GF-D8 (cell line): ENCODE measurements around the gene PEX7.
"Not testable (repeated sequence)": the region's sequence is repeated elsewhere in the genome, so short reads cannot be mapped to it uniquely, and the experiment has no call there.

Experiments
- DNase-seq: peaks from one replicate; lab custom pipeline; 2025; lab: John Stamatoyannopoulos, UW

Gene PEX7, protein sequence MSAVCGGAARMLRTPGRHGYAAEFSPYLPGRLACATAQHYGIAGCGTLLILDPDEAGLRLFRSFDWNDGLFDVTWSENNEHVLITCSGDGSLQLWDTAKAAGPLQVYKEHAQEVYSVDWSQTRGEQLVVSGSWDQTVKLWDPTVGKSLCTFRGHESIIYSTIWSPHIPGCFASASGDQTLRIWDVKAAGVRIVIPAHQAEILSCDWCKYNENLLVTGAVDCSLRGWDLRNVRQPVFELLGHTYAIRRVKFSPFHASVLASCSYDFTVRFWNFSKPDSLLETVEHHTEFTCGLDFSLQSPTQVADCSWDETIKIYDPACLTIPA

DNA sequence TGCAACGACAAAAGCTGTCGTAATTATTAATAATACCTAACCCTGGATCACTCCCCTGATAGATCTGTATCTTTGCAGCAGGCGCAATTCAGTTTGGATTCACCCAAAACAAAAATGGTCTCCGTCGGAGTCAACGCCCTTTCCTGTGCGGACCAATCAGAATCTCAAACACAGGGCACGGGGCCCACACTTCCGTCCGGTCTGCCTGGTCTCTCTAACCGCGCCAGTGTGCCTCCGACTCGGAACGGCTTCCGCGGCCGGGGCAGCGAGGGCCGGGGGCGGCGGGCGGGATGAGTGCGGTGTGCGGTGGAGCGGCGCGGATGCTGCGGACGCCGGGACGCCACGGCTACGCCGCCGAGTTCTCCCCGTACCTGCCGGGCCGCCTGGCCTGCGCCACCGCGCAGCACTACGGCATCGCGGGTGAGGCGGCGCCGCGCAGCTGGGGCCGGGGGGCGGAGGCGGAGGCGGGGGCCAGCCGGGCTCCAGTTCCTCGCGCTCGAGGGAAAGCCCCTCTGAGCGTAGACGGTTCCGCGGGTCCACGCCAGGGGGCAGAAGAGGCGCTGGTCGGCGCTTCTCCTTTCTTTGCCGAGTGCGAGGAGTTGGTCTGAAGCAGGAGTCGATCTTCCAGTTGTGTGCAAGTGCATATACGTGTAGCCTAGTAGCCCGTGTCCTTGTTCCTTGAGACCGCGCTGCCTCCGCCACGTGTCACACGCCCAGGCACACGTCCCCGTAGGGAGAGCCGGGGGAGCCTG is at the start of gene PEX7:
Gene PEX7 (plus strand): TSS at position 217 of the 752 bp plus-strand sequence. CDS start 74 bp downstream, at position 291.
- DNase-seq: peak; percentile 63

DNA sequence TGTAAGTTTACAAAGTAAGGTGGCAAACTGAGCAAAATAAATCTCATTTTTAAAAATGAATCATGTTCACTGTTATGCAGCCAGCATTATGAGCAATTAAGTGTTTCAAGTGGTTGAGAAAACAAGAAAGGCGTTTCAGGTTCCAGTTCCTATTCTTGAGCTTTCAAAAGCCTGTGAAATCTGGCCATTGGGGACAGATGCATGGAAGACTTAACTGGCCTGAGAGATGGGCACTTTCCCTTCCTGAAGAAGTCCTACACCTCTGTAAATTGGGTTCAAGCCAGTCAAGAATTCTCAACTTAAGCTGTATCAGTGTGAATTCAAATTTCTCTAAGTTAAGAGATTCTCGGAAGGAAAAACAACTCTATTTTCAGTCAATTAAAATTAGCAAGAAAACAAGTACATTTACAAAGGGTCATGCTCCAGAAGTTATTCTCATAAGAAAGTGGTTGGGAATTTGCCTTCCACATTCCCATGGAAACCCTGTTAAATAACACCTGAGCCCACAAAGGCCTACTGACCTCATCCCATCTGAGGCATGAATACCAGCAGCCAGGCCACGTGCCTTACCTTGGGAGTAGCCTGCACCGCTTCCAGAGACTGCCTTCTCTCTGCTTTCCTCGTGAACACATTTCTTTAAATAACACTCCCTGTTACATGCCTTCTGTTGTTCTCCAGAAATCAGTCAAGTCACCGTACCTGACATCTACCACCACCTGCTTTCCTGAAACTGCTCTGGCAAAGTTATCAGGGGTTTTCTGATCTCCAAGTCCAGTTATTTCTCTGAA is 49.5 kb upstream of the PEX7 start:
- DNase-seq: no peak

DNA sequence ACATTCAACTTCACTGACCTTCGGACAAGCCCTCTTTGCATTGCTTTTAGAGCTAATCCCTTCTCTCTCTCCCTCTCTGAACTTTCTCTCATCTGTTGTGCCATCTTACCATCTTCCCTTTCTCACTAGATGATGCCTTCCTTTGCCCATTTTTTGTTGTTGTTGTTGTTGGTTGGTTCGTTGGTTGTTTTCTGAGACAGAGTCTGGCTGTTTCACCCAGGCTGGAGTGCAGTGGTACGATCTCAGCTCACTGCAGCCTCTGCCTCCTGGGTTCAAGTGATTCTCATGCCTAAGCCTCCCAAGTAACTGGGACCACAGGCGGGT is 49.0 kb upstream of the PEX7 start:
- DNase-seq: no peak

DNA sequence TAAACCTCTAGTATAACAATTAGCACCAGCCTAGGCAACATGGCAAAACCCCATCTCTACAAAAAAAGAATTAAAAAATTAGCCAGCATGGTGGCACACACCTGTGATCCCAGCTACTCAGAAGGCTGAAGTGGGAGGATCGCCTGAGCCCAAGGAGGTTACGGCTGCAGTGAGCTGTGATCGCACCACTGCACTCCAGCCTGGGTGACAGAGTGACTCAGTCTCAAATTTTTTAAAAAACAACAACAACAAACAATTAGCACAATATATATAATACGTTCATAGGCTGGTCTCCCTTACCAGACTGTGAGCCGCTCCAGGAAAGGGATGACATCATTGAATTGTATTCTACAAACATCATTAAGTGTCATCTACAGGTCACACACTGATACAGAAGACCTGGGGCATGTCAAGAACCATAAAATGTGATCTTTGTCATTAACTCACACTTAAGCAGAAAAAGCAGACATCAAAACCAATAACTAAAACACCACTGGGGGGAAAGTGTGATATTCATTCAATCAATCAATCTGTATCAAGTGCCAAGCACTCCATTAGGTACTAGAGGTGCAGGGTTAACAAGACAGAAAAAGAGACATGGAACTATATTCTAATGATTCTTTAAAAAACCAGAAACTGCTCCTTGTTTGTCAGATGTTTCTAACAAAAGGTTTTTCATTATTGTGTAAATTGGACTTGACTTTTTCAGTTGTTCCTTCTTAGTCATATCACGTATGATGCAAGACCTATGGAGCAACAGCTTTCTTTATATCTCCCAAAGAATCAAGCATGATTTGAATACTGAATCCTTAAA is 48.0 kb upstream of the PEX7 start:
- peak; percentile 76 for DNase-seq

DNA sequence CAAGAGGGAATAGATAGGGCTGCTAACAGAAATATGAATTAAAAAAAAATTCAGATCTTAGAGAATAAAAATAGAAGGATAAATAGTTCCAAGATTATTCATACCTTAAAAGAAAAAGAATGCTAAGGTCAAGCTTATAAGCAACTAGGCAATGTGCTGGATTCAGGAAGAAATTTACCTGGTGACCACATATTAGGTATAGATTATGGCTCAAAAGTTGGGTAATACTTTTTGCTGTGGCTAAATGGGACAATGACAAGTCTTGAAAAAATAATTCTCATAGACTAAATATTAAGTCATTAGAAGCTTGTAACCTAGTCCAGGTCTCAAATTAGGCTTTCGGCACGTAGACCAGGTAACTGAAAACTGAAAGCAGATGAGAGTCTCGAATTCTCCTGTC is 47.3 kb upstream of the PEX7 start:
- DNase-seq: no peak

DNA sequence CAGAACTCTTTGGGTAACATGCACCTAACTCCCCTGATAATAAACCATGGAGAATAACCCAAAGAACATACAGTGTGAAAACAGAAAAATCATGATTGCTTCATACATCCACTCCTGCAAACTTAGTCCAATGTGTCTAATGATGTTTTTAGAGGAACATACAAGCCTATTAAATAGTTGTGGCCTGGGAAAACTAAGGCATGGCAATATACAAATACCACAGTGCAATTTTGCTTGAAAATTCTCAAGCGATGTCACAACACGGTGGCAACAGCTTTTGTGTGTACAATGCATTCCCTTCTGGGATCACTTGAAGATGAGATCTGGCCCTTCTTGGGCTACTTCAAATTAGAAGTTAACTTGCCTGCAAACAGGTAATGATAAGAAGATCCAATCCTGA is 46.8 kb upstream of the PEX7 start:
- DNase-seq: peak; percentile 30

DNA sequence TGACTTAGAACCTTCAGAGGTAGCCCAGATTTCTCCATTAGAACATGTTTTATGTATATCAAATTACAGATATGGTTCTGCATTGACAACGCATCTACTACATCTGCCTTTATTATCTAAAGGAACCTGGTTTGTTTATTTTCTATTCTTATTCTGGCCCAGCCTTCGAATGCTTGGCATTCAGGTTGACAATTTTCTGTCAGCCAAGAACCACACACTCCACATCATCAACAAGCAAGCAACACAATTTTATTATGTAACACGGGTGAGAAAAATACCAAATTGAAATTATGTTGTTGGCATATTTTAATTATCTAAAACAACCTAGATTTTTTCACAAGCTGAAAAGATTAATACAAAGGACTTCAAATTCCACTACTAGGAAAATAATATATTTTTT is 44.7 kb upstream of the PEX7 start:
- DNase-seq: no peak

DNA sequence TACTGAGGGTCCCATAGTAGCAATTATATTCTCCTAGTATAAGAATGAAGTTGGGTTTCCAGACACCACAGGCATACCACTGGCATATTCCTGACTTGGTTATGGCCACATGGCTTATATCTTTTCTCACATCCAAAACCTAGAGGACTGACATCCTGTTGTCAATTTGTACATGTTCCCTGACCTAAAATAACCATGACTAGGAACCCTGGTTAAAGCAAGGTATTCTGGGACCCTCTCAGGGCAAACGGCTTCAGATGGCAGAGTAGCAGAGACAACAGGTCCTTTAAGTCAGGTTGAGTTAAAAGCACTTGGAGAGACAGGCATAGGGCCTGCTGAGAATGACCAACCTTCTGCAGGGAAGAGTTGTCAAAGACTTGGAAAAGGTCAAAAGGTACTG is 42.7 kb upstream of the PEX7 start:
- no peak for DNase-seq

DNA sequence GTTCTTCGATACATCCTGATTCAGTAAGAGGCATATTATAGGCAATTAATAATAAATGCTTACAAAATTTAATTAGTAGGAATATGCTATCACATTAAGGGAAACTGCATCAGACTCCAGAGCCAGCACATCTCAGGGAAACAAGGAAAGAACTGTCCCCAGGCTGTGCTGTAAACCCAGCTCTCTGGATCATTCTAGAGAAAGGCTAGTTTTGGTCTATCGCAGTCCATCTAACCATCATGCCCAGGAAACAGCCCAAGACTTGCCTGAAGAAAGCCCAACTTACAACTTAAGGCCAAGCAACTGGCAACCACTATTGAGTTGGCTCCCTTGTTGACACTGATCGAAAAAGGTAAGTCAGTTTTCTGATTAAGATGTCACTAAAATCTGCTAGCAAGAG is 41.4 kb upstream of the PEX7 start:
- no peak for DNase-seq

DNA sequence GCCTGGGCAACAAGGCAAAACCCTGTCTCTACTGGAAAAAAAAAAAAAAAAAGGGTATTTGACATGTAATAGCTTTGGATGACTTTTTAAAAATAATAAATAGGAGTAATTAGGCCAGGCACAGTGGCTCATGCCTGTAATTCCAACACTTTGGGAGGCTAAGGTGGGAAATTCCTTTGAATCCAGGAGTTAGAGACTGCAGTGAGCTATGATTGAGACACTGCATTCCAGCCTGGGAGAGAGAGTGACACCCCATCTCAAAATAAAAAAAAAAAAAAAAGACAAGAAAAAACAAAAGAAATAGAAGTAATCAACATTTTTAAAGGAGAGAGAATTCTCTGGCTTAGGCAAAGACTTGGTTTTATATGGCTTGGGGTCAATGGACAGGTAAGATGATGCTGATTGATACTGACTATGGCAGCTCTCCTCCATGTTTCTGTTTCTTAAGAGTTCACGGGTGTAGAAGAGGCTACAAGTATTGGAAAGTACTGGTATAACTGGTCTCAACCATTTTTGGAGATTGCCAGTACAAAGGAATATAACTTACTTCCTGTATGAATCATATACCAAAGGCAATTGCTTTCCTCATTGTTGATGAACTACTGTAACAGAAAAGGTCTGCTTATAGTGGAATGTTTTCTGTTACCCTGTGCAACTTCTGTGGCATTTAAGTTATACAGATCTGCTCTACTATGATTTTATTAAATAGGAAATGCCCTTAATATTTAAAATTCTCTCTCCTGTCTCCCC is 40.2 kb upstream of the PEX7 start:
- DNase-seq: peak; percentile 47

DNA sequence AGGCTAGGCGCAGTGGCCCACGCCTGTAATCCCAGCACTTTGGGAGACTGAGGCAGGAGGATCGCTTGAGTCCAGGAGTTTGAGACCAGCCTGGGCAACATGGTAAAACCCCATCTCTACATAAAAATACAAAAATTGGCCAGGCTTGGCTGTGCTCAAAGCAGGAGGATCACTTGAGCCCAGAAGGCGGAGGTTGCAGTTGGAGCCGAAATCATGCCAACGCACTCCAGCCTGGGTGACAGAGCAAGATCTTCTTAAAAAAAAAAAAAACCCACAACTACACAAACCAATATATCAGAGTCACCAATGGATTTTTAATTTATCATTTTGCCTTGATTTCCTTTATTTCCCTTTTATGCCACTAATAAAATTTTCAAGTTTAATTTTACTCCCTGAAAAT is 39.4 kb upstream of the PEX7 start:
- no peak for DNase-seq

DNA sequence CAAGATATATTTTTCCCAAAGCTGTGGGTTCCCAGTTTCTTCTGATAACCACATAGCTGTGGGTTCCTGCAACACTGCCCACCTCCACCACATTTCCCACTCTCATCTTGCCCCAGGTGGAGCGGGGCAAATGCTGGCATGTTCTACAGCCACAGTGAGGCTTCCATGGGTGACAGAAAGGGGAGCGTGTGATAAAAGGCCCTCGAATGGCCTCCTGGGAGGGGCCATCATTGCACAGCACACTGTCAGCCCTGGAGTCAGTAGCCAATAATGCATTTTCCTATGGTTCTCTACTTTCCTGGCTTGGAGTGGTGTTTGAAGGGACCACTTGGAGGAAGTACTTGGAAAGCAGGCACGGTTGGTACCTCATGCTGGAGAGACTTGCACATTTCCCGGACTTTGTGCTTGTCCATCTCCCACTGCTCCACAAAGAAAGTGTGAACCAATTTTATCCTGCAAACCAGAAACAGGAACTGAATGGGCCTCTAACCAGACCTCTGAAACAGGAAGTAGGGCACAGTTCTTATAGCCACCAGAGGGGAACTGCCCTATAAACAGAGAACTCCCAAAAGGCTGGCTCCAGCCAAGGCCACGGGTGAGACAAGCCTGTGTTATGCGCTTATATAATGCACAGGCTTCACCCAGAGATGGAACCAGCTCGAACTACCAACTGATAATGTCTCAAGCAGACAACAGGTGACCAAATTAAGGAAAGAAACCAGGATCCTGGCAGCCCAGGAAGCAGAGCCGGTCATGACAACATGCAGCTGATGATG is 38.7 kb upstream of the PEX7 start:
- peak; percentile 93 for DNase-seq

DNA sequence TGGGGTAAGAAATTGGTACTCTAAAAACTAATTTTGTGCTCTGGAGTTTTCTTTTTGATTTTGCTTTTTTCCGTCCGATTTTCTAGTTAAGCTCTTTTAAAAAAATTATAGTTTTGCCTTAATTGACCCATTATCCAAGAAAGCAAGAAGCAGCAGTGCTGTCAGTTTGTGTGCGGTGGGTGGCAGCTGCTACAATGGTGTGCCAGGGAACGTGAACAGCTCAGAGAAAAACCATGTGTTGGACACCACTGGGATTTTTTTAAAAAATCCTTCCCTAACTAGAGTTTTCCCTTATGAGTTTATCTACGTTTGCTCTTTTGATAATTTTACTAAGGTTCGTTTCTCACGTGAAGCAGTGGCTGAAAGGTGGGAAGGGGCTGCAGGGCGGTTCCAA is 38.1 kb upstream of the PEX7 start:
- no peak for DNase-seq

DNA sequence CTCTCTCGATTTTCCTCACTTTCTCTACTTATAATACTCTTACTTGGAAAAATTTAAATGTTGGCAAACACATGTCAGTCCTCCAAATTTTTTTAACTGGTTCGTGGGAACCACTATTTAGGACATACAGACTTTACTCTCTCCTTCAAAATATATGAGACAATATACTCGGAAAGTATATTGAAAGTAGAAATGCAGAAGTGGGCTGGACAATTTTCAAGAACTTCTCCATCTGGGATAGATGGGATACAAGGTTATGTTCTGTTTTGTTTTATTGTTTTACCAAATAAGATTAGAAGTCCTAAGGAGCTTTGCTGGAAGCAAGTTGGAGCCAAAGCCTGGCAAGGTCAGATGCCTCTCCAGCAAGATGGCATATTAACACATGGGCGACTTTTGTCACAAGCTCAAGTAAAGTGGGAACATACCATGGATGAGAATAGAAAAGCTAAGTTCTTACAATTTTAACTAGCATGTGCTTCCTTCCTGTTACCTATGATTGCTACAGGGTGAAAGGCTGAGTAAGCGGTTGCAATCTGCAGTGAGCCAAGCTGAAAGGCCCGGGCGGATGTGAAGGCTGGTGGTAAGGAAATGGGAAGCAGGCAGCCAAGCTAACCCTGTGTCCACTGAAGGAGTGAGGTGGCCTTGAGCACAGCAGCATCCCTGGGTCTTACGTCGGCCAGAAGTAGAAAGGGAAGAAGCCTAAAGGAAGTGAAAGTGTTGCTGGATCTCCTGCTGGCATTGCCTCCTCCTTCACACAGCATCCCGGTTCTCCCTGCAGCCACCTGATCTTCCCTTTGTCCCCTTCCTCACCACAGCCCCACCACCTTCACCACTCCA is 37.3 kb upstream of the PEX7 start:
- peak; percentile 91 for DNase-seq

DNA sequence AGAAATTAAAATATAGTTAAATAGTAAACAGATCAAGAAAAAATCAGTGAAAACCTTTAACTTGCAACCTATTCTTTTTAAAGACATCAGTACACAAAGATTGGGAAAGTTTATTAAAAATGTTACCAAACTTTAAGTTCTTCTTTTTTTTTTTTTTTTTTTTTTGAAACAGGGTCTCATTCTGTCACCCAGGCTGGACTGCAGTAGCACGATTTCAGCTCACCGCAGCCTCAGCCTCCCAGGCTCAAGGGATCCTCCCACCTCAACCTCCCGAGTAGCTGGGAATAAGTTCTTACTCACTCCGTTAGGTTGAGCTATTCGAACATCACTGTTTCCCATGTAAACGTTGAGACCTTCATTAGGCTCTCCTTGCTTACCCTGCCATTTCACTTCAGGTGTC is 35.7 kb upstream of the PEX7 start:
- no peak for DNase-seq

DNA sequence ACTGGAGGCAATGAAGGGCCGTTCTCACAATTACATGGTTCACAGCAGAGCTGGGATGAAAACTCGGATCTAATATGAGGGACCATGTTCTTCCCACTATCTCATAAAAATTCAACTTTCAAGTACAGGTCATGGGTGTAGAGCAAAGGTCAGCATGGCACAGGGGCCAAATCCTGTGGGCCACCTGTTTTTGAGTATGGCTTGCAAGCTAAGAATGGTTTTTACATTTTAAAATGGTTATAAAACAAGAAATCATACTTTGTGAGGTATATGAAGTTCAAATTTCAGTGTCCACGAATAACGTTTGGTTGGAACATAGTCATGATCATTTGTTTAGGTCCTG is 34.7 kb upstream of the PEX7 start:
- no peak for DNase-seq

DNA sequence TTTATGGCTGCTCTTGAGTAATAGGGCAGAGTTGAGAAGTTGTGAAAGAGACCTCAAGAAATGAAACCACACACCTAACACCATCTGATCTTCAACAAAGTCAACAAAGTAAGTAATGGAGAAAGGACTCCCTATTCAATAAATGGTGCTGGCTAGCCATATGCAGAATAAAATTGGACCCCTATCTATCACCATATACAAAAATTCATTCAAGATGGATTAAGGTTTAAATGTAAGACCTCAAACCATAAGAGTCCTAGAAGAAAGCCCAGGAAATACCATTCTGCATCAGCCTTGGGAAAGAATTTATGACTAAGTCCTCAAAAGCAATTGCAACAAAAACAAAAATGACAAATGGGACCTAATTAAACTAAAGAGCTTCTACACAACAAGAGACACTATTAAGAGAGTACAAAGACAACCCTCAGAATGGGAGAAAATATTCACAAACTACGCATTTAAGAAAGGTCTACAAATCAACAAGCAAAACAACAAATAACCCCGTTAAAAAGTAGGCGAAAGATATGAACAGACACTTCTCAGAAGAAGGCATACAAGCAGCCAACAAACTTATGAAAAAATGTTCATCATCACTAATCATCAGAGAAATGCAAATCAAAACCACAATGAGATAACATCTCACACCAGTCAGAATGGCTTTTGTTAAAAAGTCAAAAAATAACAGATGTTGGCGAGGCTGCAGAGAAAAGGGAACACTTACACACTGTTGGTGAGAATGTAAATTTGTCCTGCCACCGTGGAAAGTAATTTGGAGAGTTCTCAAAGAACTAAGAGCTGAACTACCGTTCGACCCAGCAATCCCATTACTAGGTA is 34.1 kb upstream of the PEX7 start:
- DNase-seq: peak; percentile 85

DNA sequence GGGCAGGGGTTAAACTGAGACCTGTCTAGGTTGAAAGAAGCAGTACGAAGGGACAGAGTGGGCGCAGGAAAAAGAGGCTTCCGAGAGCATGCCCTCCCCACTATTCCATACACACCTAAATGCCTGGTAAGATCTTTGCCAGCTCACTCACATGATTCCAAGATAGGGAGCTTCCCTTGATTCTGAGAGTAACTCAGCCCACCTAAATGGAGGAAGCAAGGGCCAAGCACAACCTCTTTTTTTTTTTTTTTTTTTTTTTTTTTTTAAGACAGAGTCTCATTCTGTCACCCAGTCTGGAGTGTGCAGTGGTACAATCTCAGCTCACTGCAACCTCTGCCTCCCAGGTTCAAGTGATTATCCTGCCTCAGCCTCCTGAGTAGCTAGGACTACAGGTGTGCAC is 33.0 kb upstream of the PEX7 start:
- not testable (repeated sequence) for DNase-seq
